COLO829 (cell line): Measurements from ENCODE around the gene FOXE1.

ENCODE experiments used
- DNase-seq: peaks from one replicate; pipeline ENCODE4 v3.0.0; 2012; ENCODE audit warnings: low spot score

FOXE1 gene

GRCh38 chr9:97848480-97849237, 4.4 kb upstream of the FOXE1 start:
- DNase-seq: no peak

- no peak for DNase-seq
Observed at GRCh38 chr9:97849980-97850379, 3.0 kb upstream of the FOXE1 start.

- no peak for DNase-seq
Observed at GRCh38 chr9:97850746-97851445, 2.1 kb upstream of the FOXE1 start.

- DNase-seq: no peak
Observed at GRCh38 chr9:97851446-97851883, 1.6 kb upstream of the FOXE1 start.

GRCh38 chr9:97852001-97852398, 1.0 kb upstream of the FOXE1 start:
- DNase-seq: no peak

- DNase-seq: no peak
Observed at GRCh38 chr9:97852399-97853055, 499 bp upstream of the FOXE1 start.

- no peak for DNase-seq
Observed at GRCh38 chr9:97853844-97854695, 1.0 kb downstream of the FOXE1 start.

- DNase-seq: no peak
Observed at GRCh38 chr9:97854696-97855485, 1.9 kb downstream of the FOXE1 start.

- no peak for DNase-seq
Observed at GRCh38 chr9:97855486-97855875, 2.5 kb downstream of the FOXE1 start.

- no peak for DNase-seq
Observed at GRCh38 chr9:97855899-97856298, 2.9 kb downstream of the FOXE1 start.

- no peak for DNase-seq
Observed at GRCh38 chr9:97856857-97857605, 4.0 kb downstream of the FOXE1 start.

- no peak for DNase-seq
Observed at GRCh38 chr9:97857606-97858392, 4.8 kb downstream of the FOXE1 start.

GRCh38 chr9:97858393-97858713, 5.3 kb downstream of the FOXE1 start:
- no peak for DNase-seq

- DNase-seq: no peak
Observed at GRCh38 chr9:97858826-97859225, 5.8 kb downstream of the FOXE1 start.

GRCh38 chr9:97859346-97859745, 6.3 kb downstream of the FOXE1 start:
- no peak for DNase-seq

- DNase-seq: no peak
Observed at GRCh38 chr9:97860451-97861147, 7.6 kb downstream of the FOXE1 start.

- DNase-seq: no peak
Observed at GRCh38 chr9:97861148-97861475, 8.1 kb downstream of the FOXE1 start.

- DNase-seq: no peak
Observed at GRCh38 chr9:97863314-97863713, 10.3 kb downstream of the FOXE1 start.

GRCh38 chr9:97864396-97864795, 11.4 kb downstream of the FOXE1 start:
- DNase-seq: no peak
